HG03280 (cell line): ENCODE data around the gene CXCL16.

Experiments
- ATAC-seq: cut with Tn5 transposase; IDR thresholded peaks from one replicate; pipeline ENCODE4 v1.9.1; 2021; ENCODE audit warnings: mild to moderate bottlenecking, moderate library complexity; ENCODE audit not compliant: unreplicated experiment

CXCL16 gene

GRCh38 chr17:4739122-4740024 is at the start of gene CXCL16, which contains the start of gene ZMYND15:
CXCL16 (minus strand) TSS chr17:4739928; CDS start chr17:4739339, 589 bp downstream.
ZMYND15 (plus strand) TSS chr17:4739833; CDS start chr17:4740549, 716 bp downstream.
- peak; percentile 49 for ATAC-seq

GRCh38 chr17:4788807-4789700 is 49.3 kb upstream of the CXCL16 start, which contains the start of gene GLTPD2:
GLTPD2 (plus strand) TSS chr17:4788964; CDS start chr17:4789012, 48 bp downstream.
- no peak for ATAC-seq

GRCh38 chr17:4788159-4788806 is 48.6 kb upstream of the CXCL16 start:
- ATAC-seq = no peak

GRCh38 chr17:4786516-4786915 is 46.8 kb upstream of the CXCL16 start:
- no peak for ATAC-seq

- ATAC-seq = no peak
Observed at GRCh38 chr17:4786106-4786511, 46.4 kb upstream of the CXCL16 start, which contains the start of gene VMO1. VMO1 (minus strand) TSS chr17:4786364; CDS start chr17:4786352, 12 bp downstream.

- no peak for ATAC-seq
Observed at GRCh38 chr17:4785311-4786105, 45.8 kb upstream of the CXCL16 start.

- no peak for ATAC-seq
Observed at GRCh38 chr17:4782652-4783051, 42.9 kb upstream of the CXCL16 start.

- ATAC-seq = no peak
Observed at GRCh38 chr17:4780325-4780955, 40.7 kb upstream of the CXCL16 start.

GRCh38 chr17:4777969-4778760 is 38.4 kb upstream of the CXCL16 start:
- no peak for ATAC-seq

GRCh38 chr17:4772235-4772613 is 32.5 kb upstream of the CXCL16 start:
- ATAC-seq = no peak

GRCh38 chr17:4771519-4772234 is 31.9 kb upstream of the CXCL16 start, which contains the start of gene TM4SF5:
TM4SF5 (plus strand) TSS chr17:4771886; CDS start chr17:4771923, 37 bp downstream.
- ATAC-seq = no peak

GRCh38 chr17:4769628-4770027 is 29.9 kb upstream of the CXCL16 start:
- ATAC-seq = no peak

- ATAC-seq = no peak
Observed at GRCh38 chr17:4768298-4768697, 28.6 kb upstream of the CXCL16 start.

GRCh38 chr17:4766723-4767122 is 27.0 kb upstream of the CXCL16 start:
- ATAC-seq = no peak

- no peak for ATAC-seq
Observed at GRCh38 chr17:4766201-4766600, 26.5 kb upstream of the CXCL16 start.

- no peak for ATAC-seq
Observed at GRCh38 chr17:4764595-4764994, 24.9 kb upstream of the CXCL16 start.

- no peak for ATAC-seq
Observed at GRCh38 chr17:4759776-4760236, 20.1 kb upstream of the CXCL16 start.

GRCh38 chr17:4753392-4753791 is 13.7 kb upstream of the CXCL16 start:
- no peak for ATAC-seq
